HG03432 (cell line): ENCODE measurements around the gene TNFRSF13B.
"Not testable (repeated sequence)": the region's sequence is repeated elsewhere in the genome, so short reads cannot be mapped to it uniquely, and the experiment has no call there.

Source experiments
- ATAC-seq: cut with Tn5 transposase; IDR thresholded peaks from one replicate; pipeline ENCODE4 v1.9.1; 2021; ENCODE audit warnings: mild to moderate bottlenecking, moderate library complexity; ENCODE audit not compliant: unreplicated experiment

TNFRSF13B gene

GRCh38 chr17:16968786-16969185 is 3.1 kb downstream of the TNFRSF13B start:
- no peak for ATAC-seq

GRCh38 chr17:16962804-16963203 is 9.1 kb downstream of the TNFRSF13B start:
- ATAC-seq: no peak

DNA sequence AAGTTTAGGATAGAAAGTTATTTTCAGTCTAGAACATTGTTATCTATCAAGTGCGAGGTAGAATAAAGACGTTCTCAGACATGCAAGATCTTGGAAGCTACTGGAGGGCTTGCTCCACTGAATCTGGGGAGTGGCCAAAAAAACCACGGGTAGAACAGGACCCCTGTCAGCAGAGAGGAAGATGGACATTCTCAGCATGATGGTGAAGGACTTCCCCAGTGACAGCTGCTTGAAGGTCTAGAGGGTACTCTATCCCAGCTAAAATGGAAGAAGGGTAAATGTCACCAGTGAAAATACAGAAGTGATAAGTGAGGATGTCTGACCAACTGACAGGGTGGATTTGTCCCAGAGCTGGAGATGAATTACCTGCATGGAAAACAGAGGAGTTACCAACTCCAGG is 10.1 kb downstream of the TNFRSF13B start:
- no peak for ATAC-seq

DNA sequence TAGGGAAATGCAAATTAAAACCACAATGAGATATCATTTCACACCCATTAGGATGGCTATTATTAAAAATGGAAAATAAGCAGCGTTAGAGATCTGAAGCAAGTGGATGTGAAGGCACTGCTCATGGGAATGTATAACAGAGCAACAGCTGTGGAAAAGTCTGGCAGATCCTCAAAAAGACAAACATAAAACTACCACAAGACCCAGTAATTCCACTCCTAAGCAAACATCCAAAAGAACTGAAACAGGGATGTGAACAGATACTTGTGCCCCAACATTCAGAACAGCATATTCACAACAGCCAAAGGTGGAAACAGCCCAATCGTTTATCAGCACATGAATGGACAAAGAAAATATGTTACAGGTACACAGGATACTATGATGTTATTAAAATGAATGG is 10.9 kb downstream of the TNFRSF13B start:
- ATAC-seq: not testable (repeated sequence)

GRCh38 chr17:16955011-16955410 is 16.9 kb downstream of the TNFRSF13B start:
- ATAC-seq: not testable (repeated sequence)

GRCh38 chr17:16954521-16954920 is 17.4 kb downstream of the TNFRSF13B start:
- ATAC-seq: no peak

- ATAC-seq: no peak
These were observed 18.1 kb downstream of the TNFRSF13B start for GRCh38 chr17:16953841-16954240.

- no peak for ATAC-seq
These were observed 18.6 kb downstream of the TNFRSF13B start for GRCh38 chr17:16953347-16953746.

DNA sequence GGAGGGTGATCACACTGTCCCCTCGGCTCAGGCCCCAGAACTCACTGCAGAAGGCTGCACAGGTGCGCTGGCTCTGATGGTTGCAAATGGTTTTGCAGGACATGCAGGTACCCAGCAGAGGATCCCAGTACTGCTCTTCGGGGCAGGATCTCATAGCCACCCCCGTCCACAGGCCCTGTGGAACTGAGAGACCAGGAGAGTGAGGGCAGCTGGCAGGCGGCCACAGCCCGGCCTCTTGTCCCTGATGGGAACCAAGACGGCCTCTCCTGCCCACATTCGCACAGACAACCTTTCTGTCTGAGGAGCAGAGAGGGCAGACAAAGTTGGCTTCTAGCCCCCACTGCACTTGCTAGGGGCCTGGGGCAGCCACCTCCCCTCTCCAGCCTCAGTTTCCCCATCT is 19.5 kb downstream of the TNFRSF13B start:
- no peak for ATAC-seq

DNA sequence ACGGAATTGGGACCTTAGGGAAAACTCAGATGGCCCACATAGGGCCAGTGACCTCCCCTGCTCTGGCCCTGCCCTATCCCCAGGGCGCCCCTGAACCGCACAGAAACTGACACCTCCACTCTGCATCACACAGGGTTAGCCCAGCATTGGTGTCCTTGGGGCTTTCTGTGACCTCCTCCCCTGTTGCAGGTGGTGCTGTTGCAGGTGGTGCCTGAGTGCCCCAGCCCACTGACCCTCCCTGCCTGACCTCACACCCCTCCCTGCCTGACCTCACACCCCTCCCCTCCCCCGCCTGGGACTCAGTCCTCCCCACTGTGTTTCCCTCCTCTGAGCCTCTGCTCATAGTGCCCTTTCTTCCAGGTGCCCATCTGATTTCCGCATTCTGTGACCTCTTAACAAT is 21.4 kb downstream of the TNFRSF13B start:
- no peak for ATAC-seq

GRCh38 chr17:16948587-16949376 is 23.1 kb downstream of the TNFRSF13B start:
- no peak for ATAC-seq

GRCh38 chr17:16947470-16947869 is 24.4 kb downstream of the TNFRSF13B start:
- ATAC-seq: no peak

DNA sequence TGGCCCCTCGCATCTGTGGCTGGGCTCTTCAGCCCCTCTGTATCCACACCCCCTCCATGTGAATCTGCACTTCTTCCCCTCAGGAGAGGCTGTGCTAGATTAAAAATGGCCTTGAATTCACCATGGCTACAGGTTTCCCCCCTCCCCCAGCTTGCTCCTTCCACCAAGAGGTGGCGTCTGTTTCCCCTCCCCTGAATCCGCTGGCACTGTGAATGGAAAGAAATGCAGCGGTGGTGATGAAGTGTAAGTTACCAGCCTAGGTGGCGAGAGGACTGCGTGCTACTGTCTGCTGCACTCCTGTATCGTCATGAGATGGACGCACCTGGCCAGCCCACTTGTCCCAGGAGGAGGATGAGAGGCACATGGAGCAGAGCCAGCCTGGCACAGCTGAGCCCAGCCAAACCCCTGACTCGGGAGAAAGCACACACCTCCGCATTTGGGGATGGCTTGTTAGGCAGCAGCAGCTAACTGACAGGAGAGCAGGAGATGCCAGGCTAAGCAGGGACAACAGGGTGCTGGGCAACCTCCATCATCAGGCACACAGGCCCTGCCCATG is 26.2 kb downstream of the TNFRSF13B start:
- ATAC-seq: no peak

GRCh38 chr17:16945136-16945482 is 26.8 kb downstream of the TNFRSF13B start:
- ATAC-seq: no peak

- ATAC-seq: no peak
These were observed 27.4 kb downstream of the TNFRSF13B start for GRCh38 chr17:16944334-16945135.

GRCh38 chr17:16943541-16944333 is 28.2 kb downstream of the TNFRSF13B start:
- ATAC-seq: no peak

- ATAC-seq: no peak
These were observed 28.9 kb downstream of the TNFRSF13B start for GRCh38 chr17:16943032-16943352.

DNA sequence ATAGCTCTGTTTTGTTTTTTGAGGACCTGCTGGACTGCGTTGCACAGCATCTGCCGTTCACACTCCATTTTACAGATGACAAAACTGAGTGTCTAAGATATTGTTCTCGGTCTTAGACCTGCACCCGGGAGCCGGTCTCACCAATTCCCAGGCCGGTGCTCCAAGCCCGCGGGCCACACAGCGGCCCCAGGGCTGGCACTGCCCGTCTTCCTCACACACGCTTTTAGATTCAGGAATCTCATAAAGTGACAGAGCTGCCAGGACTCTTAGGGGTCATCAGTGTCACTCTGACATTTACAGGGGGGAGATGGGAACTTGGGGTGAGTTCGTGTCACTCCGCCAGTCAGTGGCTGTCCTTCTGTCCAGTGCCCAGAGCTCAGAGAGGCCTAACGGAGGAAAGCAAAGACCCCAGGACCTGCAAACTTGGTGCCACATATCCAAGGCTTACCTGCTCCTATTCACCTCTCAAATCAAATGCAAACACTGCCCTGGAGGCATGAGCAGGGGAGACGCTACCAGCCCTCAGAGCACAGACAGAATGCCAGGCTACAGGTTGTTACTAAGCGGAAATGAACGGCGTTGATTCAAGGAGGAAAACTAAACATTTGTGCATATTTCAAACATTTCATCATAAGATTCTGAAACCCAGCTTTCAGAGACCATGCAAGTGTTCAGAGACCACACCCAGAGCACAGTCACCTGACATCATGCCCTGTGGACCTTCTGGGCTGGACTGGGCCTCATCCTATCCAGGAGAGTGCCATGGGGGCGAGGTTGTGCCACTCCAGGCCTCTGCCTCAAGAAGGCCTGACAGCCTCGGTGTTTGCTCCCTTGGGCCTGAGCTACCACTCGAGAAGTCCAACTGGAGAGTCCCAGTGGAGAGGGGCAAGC is 29.5 kb downstream of the TNFRSF13B start:
- no peak for ATAC-seq

DNA sequence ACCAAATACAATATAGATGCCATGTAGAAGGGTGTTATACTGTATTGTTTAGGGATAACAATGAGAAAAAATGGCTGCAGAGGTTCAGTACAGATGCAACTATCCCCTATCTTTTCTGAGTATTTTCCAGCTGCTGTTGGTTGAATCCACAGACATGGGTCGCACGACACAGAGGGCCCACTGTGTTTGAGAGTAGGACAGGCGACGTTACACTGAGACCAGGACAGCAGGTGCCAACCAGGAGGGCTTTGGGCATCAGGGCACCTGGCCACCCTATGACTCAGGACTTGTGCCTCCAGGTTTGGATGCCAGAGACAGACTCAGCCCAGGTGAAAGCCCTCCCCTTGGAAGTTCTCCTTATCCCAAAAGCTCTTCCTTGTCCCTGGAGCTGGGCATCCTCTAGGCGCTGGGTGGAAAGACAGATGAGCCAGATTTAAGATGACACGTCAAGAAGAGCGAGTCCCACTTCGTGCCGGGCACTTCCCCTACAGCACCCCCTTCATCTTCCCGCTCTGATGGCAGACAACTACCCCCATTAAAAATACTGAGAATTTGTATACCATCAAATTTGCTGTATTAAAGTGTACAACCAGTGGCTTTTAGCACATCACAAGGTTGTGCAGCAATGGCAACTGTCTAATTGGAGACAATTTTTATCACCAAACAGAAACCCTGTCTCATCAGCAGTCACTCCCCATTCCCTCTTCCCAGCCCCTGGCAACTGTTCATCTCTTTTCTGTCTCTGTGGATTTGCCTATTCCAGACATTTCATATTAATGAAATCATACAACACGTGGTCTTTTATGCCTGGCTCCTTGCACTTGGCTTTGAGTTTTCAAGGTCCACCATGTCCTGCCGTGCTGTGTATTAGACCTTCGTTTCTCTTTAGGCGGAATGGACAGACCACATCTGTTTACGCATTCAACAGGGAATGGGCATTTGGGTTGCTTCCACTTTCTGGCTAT is 30.6 kb downstream of the TNFRSF13B start:
- ATAC-seq: no peak
